Duodenal mucosa (tissue), 2 donors: ENCODE data around the gene SYT7.

Experiments
- H3K27ac ChIP-seq: one replicate; pipeline ENCODE4 v1.7.0; 2013; ENCODE audit warnings: low read depth, low read length
- H3K27me3 ChIP-seq, 2 donors: one replicate each; pipeline ENCODE4 v1.7.0; 2013; ENCODE audit warnings: low read length in 2 of 2, control low read depth in 1 of 2; ENCODE audit not compliant: insufficient read depth in 2 of 2, control insufficient read depth in 1 of 2
- H3K36me3 ChIP-seq, 2 donors: one replicate each; pipeline ENCODE4 v1.7.0; 2013; ENCODE audit warnings: low read length in 2 of 2, control low read depth in 1 of 2; ENCODE audit not compliant: insufficient read depth in 2 of 2, control insufficient read depth in 1 of 2
- H3K4me1 ChIP-seq, 2 donors: one replicate each; pipeline ENCODE4 v1.7.0; 2013; ENCODE audit warnings: low read length in 2 of 2, control low read depth in 1 of 2; ENCODE audit not compliant: insufficient read depth in 2 of 2, control insufficient read depth in 1 of 2
- H3K4me3 ChIP-seq, 2 donors: one replicate each; pipeline ENCODE4 v1.7.0; 2013; ENCODE audit warnings: low read length in 2 of 2, low read depth in 1 of 2
- H3K9ac ChIP-seq, 2 donors: one replicate each; pipeline ENCODE4 v1.7.0; 2013; ENCODE audit warnings: low read length in 2 of 2, low read depth in 1 of 2
- H3K9me3 ChIP-seq, 2 donors: one replicate each; pipeline ENCODE4 v1.7.0; 2013; ENCODE audit warnings: low read length in 2 of 2, control low read depth in 1 of 2; ENCODE audit not compliant: control insufficient read depth in 1 of 2

The SYT7 gene

GRCh38 chr11:61499816-61500491 is 80.9 kb downstream of the SYT7 start:
- H3K36me3 ChIP-seq = no peaks in the 10 kb centered on the region
- no peak overlapping the region for H3K4me3 ChIP-seq
- H3K9me3 ChIP-seq = no peaks in the 10 kb centered on the region
- H3K27ac ChIP-seq = no peak overlapping the region
- H3K4me1 ChIP-seq = no peaks in the 10 kb centered on the region
- H3K27me3 ChIP-seq = no peaks in the 10 kb centered on the region
- no peak overlapping the region for H3K9ac ChIP-seq

- no peaks in the 10 kb centered on the region for H3K36me3 ChIP-seq
- H3K9ac ChIP-seq = no peak overlapping the region
- no peaks in the 10 kb centered on the region for H3K9me3 ChIP-seq
- no peaks in the 10 kb centered on the region for H3K27me3 ChIP-seq
- no peak overlapping the region for H3K4me3 ChIP-seq
- H3K4me1 ChIP-seq = no peaks in the 10 kb centered on the region
- H3K27ac ChIP-seq = no peak overlapping the region
Measured at GRCh38 chr11:61498767-61499341, 82.0 kb downstream of the SYT7 start.

GRCh38 chr11:61497876-61498275 is 83.0 kb downstream of the SYT7 start:
- Histone ChIP-seq H3K9me3 (no peaks in the 10 kb centered on the region), H3K9ac (no peak overlapping the region), H3K36me3 (no peaks in the 10 kb centered on the region), H3K27ac (no peak overlapping the region), H3K27me3 (no peaks in the 10 kb centered on the region), H3K4me1 (no peaks in the 10 kb centered on the region), H3K4me3 (no peak overlapping the region)

- no peak overlapping the region for H3K27ac ChIP-seq
- H3K27me3 ChIP-seq = no peaks in the 10 kb centered on the region
- H3K9ac ChIP-seq = no peak overlapping the region
- H3K36me3 ChIP-seq = no peaks in the 10 kb centered on the region
- H3K4me1 ChIP-seq = no peaks in the 10 kb centered on the region
- H3K4me3 ChIP-seq = no peak overlapping the region
- no peaks in the 10 kb centered on the region for H3K9me3 ChIP-seq
Measured at GRCh38 chr11:61497473-61497872, 83.4 kb downstream of the SYT7 start.

- Histone ChIP-seq H3K9me3 (no peaks in the 10 kb centered on the region), H3K27ac (no peak overlapping the region), H3K4me1 (no peaks in the 10 kb centered on the region), H3K27me3 (no peaks in the 10 kb centered on the region), H3K4me3 (no peak overlapping the region), H3K9ac (no peak overlapping the region), H3K36me3 (no peaks in the 10 kb centered on the region)
Measured at GRCh38 chr11:61496602-61497400, 84.1 kb downstream of the SYT7 start.

- Histone ChIP-seq H3K27me3 (no peaks in the 10 kb centered on the region), H3K36me3 (no peaks in the 10 kb centered on the region), H3K9ac (no peak overlapping the region), H3K27ac (no peak overlapping the region), H3K4me1 (no peaks in the 10 kb centered on the region), H3K4me3 (no peak overlapping the region), H3K9me3 (no peaks in the 10 kb centered on the region)
Measured at GRCh38 chr11:61495801-61496601, 84.9 kb downstream of the SYT7 start.

GRCh38 chr11:61494381-61494961 is 86.4 kb downstream of the SYT7 start:
- Histone ChIP-seq H3K4me3 (no peak overlapping the region), H3K36me3 (no peaks in the 10 kb centered on the region), H3K9ac (no peak overlapping the region), H3K4me1 (peaks cover 12 to 13% of the 10 kb centered on the region in 2 donors), H3K27ac (no peak overlapping the region), H3K9me3 (no peaks in the 10 kb centered on the region), H3K27me3 (no peaks in the 10 kb centered on the region)

- H3K27ac ChIP-seq = no peak overlapping the region
- peaks cover 21 to 23% of the 10 kb centered on the region in 2 donors for H3K4me1 ChIP-seq
- no peak overlapping the region for H3K9ac ChIP-seq
- H3K4me3 ChIP-seq = no peak overlapping the region
- H3K36me3 ChIP-seq = no peaks in the 10 kb centered on the region
- no peaks in the 10 kb centered on the region for H3K9me3 ChIP-seq
- no peaks in the 10 kb centered on the region for H3K27me3 ChIP-seq
Measured at GRCh38 chr11:61491736-61492395, 89.0 kb downstream of the SYT7 start.

- Histone ChIP-seq H3K4me1 (peaks cover 21 to 23% of the 10 kb centered on the region in 2 donors), H3K9me3 (no peaks in the 10 kb centered on the region), H3K27me3 (no peaks in the 10 kb centered on the region), H3K27ac (no peak overlapping the region), H3K36me3 (no peaks in the 10 kb centered on the region), H3K4me3 (peak overlapping the region in 1 of 2 donors; percentile 55), H3K9ac (no peak overlapping the region)
Measured at GRCh38 chr11:61489833-61490721, 90.8 kb downstream of the SYT7 start.
